Activated T-helper 17 cell treated with anti-CD3 and anti-CD28 coated beads, Interleukin-2, amount 50 U/mL, for 72 hours (primary cell): Measurements from ENCODE around the gene MAP7D1. TPM values are rescaled to one million over a fixed set of nuclear protein-coding genes. Genes with fewer than 3 reads are reported as not detected.

Source experiments
- ATAC-seq: fragments of 150-1000 bp; cut with Tn5 transposase; replicated peaks from 2 replicates; pipeline ENCODE4 v1.10.0; 2021; ENCODE audit warnings: mild to moderate bottlenecking, moderate library complexity
- H3K27ac Mint-ChIP-seq: one replicate; pipeline ENCODE4 v1.8.0; 2022; ENCODE audit warnings: mixed read lengths
- H3K27me3 Mint-ChIP-seq: one replicate; pipeline ENCODE4 v1.8.0; 2022; ENCODE audit warnings: mixed read lengths
- H3K36me3 Mint-ChIP-seq: one replicate; pipeline ENCODE4 v1.8.0; 2022; ENCODE audit warnings: low read depth, mild to moderate bottlenecking, mixed read lengths
- H3K4me1 Mint-ChIP-seq: one replicate; pipeline ENCODE4 v1.8.0; 2022; ENCODE audit warnings: mixed read lengths
- H3K4me3 Mint-ChIP-seq: one replicate; pipeline ENCODE4 v1.8.0; 2022; ENCODE audit warnings: mild to moderate bottlenecking, mixed read lengths
- H3K9me3 Mint-ChIP-seq: one replicate; pipeline ENCODE4 v1.8.0; 2022; ENCODE audit warnings: mixed read lengths
- total RNA-seq, 2 donors: library from RNA; stranded (reverse); gene quantifications; one replicate each; pipeline ENCODE4 v1.2.3, GENCODE V29; 2022

Gene MAP7D1
- total RNA-seq, 2 donors from 2014 or later, result 97.9 to 164 TPM

GRCh38 chr1:36162680-36163239 lies 6.8 kb downstream of the MAP7D1 start:
- Mint-ChIP-seq H3K4me3 (peak overlapping the region; percentile 95), H3K36me3 (peaks cover 70% of the 10 kb centered on the region), H3K27ac (peak overlapping the region; percentile 98), H3K9me3 (no peaks in the 10 kb centered on the region), H3K4me1 (peaks cover 44% of the 10 kb centered on the region), H3K27me3 (no peaks in the 10 kb centered on the region)
- ATAC-seq, result no peak

GRCh38 chr1:36163426-36163825 lies 7.5 kb downstream of the MAP7D1 start:
- H3K36me3 Mint-ChIP-seq, result peaks cover 67% of the 10 kb centered on the region
- no peaks in the 10 kb centered on the region for H3K9me3 Mint-ChIP-seq
- H3K4me3 Mint-ChIP-seq, result peak overlapping the region; percentile 95
- no peak for ATAC-seq
- H3K27me3 Mint-ChIP-seq, result no peaks in the 10 kb centered on the region
- peak overlapping the region; percentile 98 for H3K27ac Mint-ChIP-seq
- peaks cover 40% of the 10 kb centered on the region for H3K4me1 Mint-ChIP-seq

- Mint-ChIP-seq H3K9me3 (no peaks in the 10 kb centered on the region), H3K27ac (peak overlapping the region; percentile 68), H3K36me3 (peaks cover 68% of the 10 kb centered on the region), H3K27me3 (no peaks in the 10 kb centered on the region), H3K4me3 (no peak overlapping the region), H3K4me1 (peaks cover 38% of the 10 kb centered on the region)
- no peak for ATAC-seq
Measured at GRCh38 chr1:36164361-36164760, 8.4 kb downstream of the MAP7D1 start.

- no peak for ATAC-seq
- peaks cover 33% of the 10 kb centered on the region for H3K4me1 Mint-ChIP-seq
- peak overlapping the region; percentile 68 for H3K27ac Mint-ChIP-seq
Measured at GRCh38 chr1:36165145-36165544, 9.2 kb downstream of the MAP7D1 start.

GRCh38 chr1:36166136-36166535 lies 10.2 kb downstream of the MAP7D1 start:
- no peak overlapping the region for H3K4me3 Mint-ChIP-seq
- no peak for ATAC-seq
- H3K27ac Mint-ChIP-seq, result peak overlapping the region; percentile 84
- peaks cover 76% of the 10 kb centered on the region for H3K36me3 Mint-ChIP-seq
- peaks cover 33% of the 10 kb centered on the region for H3K4me1 Mint-ChIP-seq
- no peaks in the 10 kb centered on the region for H3K27me3 Mint-ChIP-seq
- no peaks in the 10 kb centered on the region for H3K9me3 Mint-ChIP-seq

More at GRCh38 chr1:36165145-36165544, 9.2 kb downstream of the MAP7D1 start:
- no peaks in the 10 kb centered on the region for H3K27me3 Mint-ChIP-seq
- no peaks in the 10 kb centered on the region for H3K9me3 Mint-ChIP-seq
- no peak overlapping the region for H3K4me3 Mint-ChIP-seq
- H3K36me3 Mint-ChIP-seq, result peaks cover 69% of the 10 kb centered on the region

- H3K27me3 Mint-ChIP-seq, result no peaks in the 10 kb centered on the region
- H3K4me3 Mint-ChIP-seq, result no peak overlapping the region
- peaks cover 26% of the 10 kb centered on the region for H3K4me1 Mint-ChIP-seq
- H3K27ac Mint-ChIP-seq, result peak overlapping the region; percentile 84
- ATAC-seq, result no peak
- no peaks in the 10 kb centered on the region for H3K9me3 Mint-ChIP-seq
- H3K36me3 Mint-ChIP-seq, result peaks cover 76% of the 10 kb centered on the region
Measured at GRCh38 chr1:36166938-36167905, 11.3 kb downstream of the MAP7D1 start.

- Mint-ChIP-seq H3K27me3 (no peaks in the 10 kb centered on the region), H3K27ac (peak overlapping the region; percentile 91), H3K4me3 (no peak overlapping the region), H3K36me3 (peaks cover 78% of the 10 kb centered on the region), H3K4me1 (peaks cover 23% of the 10 kb centered on the region), H3K9me3 (no peaks in the 10 kb centered on the region)
- no peak for ATAC-seq
Measured at GRCh38 chr1:36168514-36168913, 12.6 kb downstream of the MAP7D1 start.

GRCh38 chr1:36170643-36171412 lies 14.9 kb downstream of the MAP7D1 start:
- no peak for ATAC-seq
- peaks cover 14% of the 10 kb centered on the region for H3K4me1 Mint-ChIP-seq
- H3K4me3 Mint-ChIP-seq, result no peak overlapping the region
- no peaks in the 10 kb centered on the region for H3K9me3 Mint-ChIP-seq
- H3K27me3 Mint-ChIP-seq, result no peaks in the 10 kb centered on the region
- H3K27ac Mint-ChIP-seq, result peak overlapping the region; percentile 77
- peaks cover 85% of the 10 kb centered on the region for H3K36me3 Mint-ChIP-seq

- peak overlapping the region; percentile 60 for H3K27ac Mint-ChIP-seq
- H3K9me3 Mint-ChIP-seq, result no peaks in the 10 kb centered on the region
Measured at GRCh38 chr1:36172017-36172747, 16.2 kb downstream of the MAP7D1 start.

GRCh38 chr1:36172983-36173382 lies 17.0 kb downstream of the MAP7D1 start:
- ATAC-seq, result peak; percentile 63
- H3K36me3 Mint-ChIP-seq, result peaks cover 83% of the 10 kb centered on the region
- H3K27ac Mint-ChIP-seq, result peak overlapping the region; percentile 60
- H3K9me3 Mint-ChIP-seq, result no peaks in the 10 kb centered on the region
- H3K4me3 Mint-ChIP-seq, result no peak overlapping the region
- peaks cover 5% of the 10 kb centered on the region for H3K4me1 Mint-ChIP-seq
- H3K27me3 Mint-ChIP-seq, result no peaks in the 10 kb centered on the region

More at GRCh38 chr1:36172017-36172747, 16.2 kb downstream of the MAP7D1 start:
- Mint-ChIP-seq H3K4me3 (no peak overlapping the region), H3K27me3 (no peaks in the 10 kb centered on the region), H3K36me3 (peaks cover 79% of the 10 kb centered on the region), H3K4me1 (peaks cover 6% of the 10 kb centered on the region)
- no peak for ATAC-seq

- H3K27ac Mint-ChIP-seq, result no peak overlapping the region
- no peaks in the 10 kb centered on the region for H3K27me3 Mint-ChIP-seq
- peaks cover 89% of the 10 kb centered on the region for H3K36me3 Mint-ChIP-seq
- no peaks in the 10 kb centered on the region for H3K9me3 Mint-ChIP-seq
- H3K4me1 Mint-ChIP-seq, result no peaks in the 10 kb centered on the region
- no peak overlapping the region for H3K4me3 Mint-ChIP-seq
- no peak for ATAC-seq
Measured at GRCh38 chr1:36174713-36175112, 18.8 kb downstream of the MAP7D1 start.

- Mint-ChIP-seq H3K27me3 (no peaks in the 10 kb centered on the region), H3K27ac (no peak overlapping the region), H3K4me3 (no peak overlapping the region), H3K4me1 (no peaks in the 10 kb centered on the region), H3K9me3 (no peaks in the 10 kb centered on the region), H3K36me3 (peaks cover 90% of the 10 kb centered on the region)
- peak; percentile 6 for ATAC-seq
Measured at GRCh38 chr1:36175137-36176095, 19.5 kb downstream of the MAP7D1 start.
